ELF-1 (cell line): ENCODE results near the gene STX16.

Source experiments
- DNase-seq: peaks from one replicate; pipeline ENCODE4 v3.0.0-alpha.2; 2016; ENCODE audit warnings: low read depth, low spot score

Gene STX16

DNA sequence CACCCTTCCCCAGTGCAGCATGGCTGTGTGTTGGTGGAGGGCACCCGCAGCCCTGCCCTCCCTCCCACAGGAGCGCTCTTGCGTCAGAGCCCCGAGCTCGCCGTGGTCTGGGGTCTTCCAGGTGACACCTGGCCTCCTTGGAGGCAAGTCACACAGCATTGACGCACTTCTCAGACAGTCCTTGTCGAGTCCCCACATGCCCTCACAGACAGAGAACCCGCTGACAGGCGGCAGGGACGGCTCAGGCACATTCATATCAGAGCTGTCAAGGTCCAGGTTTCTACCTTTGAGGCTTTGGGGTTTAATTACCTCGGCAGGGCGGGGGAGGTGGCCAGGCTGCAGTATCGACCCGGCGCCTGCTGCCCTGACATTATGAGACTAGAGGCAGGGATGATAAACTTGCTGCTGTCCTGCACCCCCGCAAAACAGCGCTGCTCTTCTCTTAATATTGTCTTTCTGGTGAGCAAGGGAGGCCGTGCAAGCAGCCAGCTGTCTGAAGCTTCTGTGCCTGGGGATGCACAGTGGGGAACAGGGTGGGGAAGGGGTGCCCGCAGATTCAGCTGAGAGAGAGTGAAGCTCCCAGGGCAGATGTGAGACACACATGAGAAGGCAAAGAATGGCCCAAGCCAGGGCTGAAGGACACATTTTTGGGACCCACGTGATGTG, 46.3 kb downstream of the STX16 start:
- no peak for DNase-seq

DNA sequence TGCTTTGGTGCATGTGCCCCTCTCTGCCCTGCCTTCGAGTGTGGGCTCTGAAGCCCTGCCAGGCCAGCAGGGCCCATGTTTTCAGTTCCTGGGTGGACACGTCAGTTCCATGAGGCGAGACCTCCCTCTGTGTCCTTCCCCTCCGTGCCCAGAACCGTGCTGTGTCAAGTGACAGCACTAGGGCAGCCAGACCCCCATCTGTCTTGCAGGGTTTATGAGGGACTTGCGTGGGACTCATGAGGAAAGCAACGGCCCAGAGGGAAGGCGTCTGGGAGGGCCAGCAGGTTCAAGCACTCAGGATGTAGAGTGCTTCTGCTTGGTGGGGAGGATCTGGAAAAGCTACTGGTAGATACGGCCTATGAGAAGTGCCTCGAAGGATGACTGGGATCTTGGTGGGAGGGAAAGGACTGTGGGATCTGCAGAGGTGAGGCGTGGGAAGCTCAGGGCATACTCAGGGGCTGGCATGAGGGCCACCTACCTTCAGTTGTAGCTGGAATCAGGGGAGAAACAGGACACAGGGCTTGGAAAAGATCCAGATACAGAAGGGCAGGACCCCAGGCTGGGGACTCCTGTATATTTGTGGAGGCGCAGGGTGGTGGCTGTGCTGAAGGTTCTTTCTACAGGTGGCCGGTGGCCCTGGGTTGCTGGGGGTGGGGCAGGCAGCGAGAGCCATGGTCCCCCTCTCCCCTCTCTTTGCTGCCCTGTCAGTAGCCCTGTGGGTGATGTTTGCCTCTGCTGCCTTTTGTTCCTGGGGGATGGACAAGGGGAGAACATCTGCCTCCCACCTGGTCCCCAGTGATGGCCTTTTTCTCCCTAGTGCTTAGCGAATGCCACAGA, 47.0 kb downstream of the STX16 start:
- no peak for DNase-seq

DNA sequence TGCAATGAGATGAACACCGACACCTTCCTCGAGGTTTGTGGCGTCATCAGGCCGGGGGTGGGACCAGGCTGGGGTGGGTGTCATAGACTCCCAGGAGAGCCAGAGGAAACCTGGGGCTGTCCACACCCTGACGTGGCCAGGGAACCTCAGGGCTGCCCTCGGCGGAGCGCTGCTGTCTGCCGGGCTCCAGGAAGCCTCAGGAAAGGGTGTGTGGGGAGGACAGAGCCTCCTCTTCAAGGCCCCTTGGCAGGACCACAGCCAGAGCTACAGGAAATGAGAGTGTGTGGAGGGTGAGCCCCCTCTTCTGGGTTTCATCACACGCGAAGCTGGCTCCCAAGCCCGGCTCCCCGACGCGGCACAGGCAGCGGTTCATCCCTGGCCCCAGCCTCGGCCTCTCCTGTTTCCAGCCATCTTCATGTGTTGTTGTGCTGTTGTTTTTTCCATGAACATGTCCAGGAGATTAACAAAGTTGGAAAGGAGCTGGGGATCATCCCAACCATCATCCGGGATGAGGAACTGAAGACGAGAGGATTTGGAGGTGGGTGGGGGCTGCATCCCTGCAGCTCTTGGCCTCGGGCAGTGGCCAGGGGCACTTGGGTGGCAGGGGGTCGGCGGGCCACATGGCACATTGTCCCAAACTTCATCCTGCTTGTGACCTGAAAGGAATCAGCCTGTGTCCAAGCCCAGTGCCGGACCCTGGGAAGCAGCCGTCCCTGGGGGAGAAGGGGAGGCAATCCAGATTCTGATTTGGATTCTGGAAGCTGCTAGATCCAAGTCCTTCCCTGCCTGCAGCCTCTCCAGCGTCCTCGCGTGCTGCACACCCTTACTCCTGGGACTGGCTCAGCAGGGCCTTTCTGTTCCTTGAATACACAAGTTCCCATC, 47.9 kb downstream of the STX16 start:
- DNase-seq: no peak

DNA sequence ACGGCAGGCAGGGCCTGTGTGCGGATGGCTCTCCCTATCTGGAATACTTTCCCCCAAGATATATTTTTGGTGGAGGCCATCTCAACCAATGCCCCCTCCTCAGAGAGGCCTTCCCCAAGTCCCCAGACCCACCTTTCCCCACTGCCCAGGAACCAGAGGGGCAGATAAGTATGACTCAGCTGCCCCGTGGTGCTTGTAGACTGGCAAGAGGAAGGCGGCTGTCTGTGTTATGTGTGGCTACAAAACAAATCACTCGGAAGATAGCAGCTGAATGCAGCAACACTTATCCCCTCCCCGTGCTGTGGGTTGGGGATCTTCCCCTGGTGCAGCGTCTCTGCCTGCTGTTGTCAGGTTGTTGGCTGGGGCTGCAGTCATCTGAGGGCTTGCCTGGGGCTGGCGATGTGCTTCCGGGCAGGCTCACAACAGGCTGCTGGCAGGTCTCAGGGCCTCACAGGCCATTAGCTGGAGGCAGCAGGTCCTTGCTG, 48.6 kb downstream of the STX16 start:
- no peak for DNase-seq

DNA sequence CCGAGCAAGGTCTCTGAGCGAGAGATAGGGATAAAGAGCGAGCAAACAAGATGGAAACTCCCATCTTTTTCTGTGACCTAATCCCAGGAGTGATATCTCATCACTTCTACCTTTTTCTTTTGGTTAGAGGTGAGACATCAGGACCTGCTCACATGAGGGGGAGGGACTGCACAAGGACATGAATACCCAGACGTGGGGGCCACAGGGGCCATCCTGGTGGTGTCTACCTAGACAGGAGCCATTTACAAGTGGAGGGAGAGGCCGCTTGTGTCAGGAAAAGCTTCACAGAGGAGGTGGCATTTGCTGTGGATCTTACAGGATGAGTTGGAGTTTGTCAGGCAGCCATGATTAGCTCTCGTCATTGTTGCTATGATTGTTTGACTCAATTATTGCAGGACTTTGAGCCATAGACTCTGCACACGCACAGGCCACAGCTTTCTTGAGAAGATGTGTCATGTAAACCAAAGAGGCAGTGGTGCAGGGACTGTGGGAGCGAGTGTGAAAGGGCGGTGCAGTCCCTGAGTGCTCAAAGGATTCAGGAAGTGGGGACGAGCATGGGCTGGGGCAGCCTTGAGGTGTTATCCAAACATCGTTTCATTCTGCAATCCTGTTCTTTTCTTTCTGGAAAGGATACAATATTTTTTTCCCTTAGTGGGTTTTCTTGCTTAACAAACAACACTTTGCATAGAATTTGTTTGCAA, 49.2 kb downstream of the STX16 start:
- DNase-seq: no peak

DNA sequence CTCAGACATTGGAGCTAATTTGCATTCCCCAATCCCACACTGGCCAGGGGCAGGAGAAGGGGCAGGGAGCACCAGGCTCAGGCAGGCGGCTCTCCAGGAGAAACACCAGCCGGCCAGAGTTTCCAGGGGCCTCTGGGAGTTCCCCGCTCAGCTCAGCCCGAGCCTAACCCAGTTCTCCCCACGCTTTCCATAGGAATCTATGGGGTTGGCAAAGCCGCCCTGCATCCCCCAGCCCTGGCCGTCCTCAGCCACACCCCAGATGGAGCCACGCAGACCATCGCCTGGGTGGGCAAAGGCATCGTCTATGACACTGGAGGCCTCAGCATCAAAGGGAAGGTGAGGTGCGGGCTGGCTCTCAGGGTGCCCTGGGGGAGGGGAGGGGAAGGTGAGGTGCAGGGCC, 49.7 kb downstream of the STX16 start:
- DNase-seq: no peak

DNA sequence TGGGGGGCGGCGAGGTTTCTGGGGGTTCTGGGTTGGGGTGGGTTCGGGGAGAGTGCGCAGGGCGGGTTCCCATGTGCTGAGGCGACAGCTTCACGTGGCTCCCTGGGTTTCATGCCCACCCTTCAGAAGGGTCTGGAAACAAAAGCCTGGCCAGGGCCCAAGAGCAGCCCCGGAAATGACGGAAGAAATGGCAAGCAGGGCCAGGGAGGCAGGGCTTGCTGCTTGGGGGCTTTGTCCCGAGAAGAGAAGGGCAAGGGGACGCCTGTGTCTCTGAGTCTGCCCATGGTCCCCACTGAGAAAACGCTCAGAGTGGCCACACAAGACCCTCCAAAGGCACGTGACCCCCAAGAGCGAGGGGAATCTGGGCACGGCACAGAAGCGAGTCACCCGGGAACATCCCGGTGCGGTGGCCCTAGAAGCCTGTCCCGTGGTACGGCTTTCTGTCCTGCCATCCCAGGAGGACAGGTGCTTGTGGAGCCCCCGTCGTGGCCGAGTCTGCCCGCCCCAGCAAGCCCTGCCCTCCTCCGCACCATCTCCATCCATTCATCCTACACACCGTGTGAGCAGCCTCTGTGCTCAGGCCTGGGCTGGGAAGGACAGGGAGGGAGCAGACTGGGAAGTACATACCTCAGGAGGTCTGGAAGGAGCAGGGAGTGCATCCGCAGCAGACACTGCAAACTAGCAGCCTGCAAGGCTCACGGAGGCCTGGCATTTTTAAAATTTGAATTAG, 50.5 kb downstream of the STX16 start:
- DNase-seq: no peak

DNA sequence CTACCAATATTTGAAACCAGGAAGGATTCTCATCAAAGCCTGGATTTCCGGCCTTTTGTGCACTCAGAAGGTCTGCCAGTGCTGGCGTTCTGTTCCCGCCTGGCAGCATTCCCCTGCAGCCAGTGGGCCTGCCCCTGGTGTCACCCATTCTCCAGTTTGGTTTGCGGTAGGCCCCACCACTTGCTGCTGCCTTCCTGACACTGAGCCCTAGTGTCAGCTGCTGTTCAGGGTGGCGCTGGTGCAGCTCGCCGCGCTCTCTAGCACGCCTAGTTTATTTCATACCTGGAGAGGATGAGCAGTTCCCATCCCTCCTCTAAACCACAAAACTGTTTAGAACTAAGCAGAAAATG, 51.1 kb downstream of the STX16 start:
- DNase-seq: no peak

DNA sequence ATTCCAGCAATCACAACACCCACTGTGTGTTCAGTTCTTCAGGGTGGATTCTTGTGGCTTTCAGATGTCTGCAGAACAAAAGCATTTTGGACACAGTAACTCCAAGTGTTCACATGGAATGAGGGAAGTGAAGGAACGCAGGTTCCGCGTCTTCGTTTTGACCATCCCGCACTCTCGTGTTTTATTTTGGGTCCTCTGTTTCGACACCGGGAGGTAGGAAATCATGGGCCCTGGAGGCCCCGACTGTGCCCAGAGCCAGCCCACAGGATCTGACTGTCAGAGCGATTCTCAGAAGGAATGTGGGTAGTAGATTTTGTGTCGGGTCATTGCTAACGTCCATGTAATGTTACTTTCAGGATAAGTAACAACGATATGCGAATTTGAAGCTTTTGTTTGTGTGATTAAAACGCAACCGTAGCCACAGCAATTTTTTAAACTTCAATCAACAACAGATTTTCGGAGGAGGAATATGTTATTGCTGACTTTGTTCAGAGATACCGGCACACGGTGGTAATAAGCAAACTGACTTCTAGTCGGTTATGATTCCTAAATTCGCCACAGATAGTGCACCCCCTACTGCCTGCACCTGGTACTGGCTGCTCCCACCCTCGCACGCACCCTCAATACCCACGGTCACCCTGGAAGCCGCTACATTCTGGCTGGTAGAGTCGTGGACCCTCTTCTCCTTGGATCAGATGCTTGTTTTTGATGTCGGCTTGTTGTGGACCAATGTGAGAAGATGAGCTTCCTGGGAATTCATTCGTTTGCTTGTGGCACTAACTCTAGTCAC, 52.0 kb downstream of the STX16 start:
- DNase-seq: no peak

DNA sequence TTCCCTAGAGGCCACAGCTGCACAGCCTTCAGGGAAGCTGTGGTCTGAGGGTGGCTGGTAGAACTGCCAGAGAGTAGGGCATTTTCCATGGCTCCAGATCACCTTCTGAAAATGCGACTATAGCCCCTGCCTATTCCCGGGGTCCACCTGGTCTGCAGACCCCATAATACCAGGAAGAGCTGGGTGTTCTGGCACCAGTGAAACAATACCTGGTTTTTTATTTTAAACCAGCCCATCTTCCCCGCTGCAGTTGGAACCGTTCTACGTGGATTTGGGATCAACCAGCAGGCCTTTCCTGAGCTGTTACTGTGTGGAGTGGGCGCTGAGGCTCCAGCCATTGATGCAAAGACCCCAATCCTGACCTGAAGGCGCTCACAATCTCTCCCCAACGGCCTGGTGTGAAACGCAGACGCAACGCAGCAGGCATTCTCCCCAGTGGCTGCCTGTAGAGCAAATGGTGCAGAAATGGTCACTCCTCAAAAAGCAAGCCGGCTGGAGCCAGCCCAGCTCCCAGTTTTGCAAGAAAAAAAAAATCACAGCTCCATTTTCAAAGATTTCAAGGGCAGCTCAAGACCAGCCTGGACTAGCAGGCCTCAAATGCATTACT, 52.8 kb downstream of the STX16 start:
- no peak for DNase-seq

DNA sequence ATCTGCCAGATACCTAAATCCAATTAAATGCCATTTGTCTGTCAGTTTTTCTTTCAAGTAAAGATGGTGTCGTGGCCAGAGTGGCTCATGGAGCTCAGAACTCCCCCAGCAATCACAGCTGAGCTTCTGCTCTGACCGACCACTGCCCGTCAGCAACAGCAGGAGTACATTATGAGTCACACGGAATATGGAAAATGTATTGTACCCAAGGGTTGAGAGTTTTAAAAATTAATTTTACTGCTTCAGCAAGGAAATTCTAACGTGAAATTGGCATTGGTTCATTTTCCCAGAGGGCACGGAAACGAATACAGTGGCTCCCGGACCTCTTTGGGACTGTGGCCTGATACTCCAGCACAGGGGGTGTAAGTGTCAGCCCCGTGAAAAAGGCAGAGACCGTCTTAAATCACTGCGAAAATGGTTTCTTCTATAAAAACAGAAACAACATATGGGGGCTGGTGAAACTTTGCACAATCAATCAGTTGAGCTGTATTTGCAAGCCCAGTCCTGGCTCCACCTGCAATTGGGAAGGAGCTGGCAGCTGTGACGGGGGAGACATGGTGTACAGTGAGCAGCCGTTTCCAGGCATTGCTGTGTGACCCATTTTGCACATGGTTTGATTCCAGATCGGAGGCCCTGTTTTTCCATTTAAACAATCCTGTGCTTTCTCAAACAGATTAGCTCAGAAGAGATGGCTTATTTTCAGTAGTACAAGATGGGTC, 54.3 kb downstream of the STX16 start:
- DNase-seq: no peak

DNA sequence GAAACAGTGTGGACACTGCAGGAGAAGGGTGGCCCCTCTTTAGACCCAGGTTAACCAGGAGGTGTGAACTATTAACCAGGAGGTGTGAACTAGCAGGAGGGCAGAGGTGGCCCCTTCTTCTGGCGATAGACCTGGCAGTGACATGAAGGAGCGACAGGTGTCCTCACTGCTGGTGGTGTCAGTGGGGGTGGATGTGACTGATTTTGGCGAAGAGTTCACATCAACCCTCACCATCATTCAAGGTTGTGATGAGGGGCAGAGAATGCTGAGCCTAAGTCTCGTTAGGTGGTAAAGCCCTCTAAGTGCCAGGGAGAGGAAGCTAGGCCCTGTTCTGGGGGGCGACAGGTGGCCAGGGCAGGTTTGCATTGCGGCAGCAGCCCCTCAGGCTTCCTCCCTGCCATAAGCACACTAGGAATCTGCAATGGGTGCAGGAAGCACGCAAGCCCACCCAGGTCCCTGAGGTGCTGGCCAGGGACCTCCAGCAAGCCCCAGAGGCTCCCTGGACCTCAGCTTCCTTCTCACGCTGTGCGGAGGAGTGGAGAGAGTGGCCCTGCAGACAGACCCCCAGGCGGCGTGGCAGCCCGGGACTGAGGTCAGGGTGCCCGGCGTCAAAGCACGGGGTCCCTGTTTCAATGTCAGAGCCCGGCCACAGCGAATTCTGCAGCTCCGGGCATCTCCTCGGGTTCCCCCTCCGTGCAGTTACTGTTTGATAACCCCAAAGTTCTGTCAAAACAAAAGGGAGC, 55.2 kb downstream of the STX16 start:
- no peak for DNase-seq

DNA sequence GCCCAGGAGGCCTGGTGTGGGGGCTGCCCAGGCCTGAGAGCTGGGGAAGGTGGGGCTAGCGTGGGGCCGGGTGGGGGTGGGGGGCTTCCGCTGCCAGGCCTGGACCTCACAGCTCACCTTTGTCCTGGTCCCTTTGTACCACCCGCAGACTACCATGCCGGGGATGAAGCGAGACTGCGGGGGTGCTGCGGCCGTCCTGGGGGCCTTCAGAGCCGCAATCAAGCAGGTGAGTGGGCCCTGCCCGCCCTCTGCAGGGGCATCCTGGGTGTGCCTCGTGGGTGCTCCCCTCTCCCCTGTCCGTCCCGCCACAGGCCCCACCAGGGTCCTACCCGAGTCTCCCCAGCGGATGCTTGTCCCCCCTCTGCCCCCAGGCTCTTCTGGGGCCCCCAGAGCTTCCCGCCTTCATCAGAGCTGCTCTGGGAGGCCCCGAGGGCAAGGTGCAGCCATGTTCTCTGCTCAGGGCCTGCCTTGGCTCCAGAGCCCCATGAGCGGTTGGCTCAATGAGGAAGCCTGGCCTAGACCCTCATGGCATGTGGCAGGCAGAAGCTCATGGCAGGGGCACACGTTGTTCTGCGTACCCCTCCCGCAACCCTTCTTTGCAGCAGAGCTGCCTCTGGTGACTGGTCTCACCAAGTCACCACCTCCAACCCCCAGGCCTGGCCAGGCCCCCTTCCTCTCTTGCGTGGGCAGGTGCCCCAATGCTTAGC, 56.0 kb downstream of the STX16 start:
- no peak for DNase-seq

DNA sequence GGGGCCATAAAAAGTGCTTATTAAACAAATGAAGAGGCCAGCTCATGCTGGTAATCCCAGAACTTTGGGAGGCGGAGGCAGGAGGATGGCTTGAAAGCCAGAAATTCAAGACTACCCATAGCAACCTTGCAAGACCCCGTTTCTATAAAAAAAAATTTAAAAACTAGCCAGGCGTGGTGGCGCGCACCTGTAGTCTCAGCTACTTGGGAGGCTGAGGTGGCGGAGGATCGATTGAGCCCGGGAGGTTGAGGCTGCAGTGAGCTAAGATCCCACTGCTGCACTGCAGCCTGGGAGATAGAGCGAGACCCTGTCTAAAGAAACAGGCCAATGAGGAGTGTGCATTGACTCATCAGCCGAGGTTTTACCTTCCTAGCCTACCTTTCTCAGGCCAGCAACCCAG, 56.7 kb downstream of the STX16 start:
- no peak for DNase-seq

DNA sequence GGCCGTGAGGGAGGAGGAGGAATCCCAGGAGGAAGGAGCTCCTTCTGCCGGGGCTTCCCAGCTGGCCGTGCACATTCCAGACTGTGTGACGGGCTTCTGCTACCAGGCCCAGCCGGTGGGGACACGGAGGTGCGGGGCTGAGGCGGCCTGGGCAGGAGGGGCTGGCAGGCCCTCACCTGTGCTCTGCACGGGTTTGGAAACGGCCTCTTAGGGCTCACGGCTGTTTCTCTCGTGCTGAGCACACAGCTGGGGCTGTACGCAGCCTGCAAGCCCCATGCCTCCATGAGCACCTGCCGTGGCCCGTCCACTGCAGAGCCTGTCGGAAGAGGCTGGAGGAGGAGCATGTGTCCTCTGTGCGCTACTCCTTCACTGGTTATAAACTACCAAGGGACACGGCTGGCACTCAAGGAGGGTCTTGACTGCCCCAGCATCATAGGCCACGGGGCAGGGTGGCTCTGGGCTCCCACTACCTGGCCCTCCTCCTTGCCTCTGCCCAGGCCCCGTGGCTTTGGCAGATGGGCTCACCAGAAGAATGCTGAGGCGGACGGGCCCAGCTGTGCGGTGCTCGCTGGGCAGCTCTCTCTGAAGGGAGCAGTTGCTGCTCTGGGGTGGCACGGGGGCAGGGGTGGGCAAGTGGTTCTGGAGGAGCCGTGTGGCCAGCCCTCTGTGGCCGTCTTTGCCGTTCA, 57.3 kb downstream of the STX16 start:
- no peak for DNase-seq

DNA sequence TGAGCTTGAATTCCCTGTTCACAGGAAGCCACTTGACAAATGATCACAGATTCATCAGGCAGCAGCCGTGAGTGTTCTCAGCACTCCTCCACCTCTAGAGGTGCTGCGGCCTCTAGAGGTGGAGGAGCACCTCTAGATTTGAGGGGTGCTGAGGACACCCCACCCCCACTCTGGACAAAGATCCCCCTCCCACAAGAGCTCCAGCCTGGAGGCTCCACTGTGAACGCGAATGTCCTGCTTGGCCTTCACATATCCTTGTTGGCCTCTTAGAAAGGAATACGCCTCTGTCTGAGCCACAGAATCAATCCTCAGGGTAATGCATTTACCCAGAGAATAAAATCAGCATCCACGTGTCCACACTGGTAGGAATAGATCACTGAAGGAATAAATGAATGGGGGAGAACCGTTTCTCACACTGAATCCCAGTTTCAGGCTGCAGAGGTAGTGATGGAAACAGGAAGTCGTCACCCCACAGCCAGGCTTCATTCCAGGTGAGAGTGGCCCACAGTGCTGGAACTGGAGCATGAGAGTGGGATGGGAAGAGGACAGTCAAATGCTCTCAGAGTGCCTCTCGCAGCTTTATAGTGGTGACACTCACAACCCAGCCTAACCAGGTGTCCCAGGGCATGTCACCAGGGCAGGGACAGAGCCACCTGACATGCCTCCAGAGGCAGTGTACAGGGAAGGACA, 58.1 kb downstream of the STX16 start:
- DNase-seq: no peak

DNA sequence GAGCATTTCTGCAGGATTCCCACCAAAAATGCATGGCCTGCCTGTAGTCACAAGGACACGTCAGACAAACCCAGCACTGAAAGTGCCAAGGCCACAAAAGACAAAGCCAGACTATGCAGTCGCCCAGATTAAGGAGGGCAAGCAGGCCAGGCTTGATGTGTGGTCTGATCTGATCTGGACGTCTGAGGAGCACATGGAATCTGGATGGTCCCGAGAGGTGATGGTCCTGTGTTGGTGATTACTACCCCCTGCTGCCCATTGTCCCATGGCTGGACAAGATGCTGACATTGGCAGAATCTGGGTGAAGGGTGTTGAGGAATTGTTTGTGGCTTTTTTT, 58.6 kb downstream of the STX16 start:
- DNase-seq: no peak
